HEK293 (cell line): Measurements from ENCODE around the gene C14orf119.

Source experiments
- CTCF ChIA-PET: fragments of 350-600 bp; formaldehyde crosslinking; extraction: SDS; loops from one replicate; lab custom pipeline; 2021; ENCODE audit warnings: antibody characterized with exemption; lab: Yijun Ruan, JAX
- POLR2A ChIA-PET: fragments of 300-600 bp; formaldehyde crosslinking; extraction: SDS; loops from one replicate; lab custom pipeline; 2020; ENCODE audit warnings: antibody characterized with exemption, inconsistent platforms; lab: Yijun Ruan, JAX
- H3K27ac ChIP-seq: fragments of 200-500 bp; sonication (Bioruptor generic); 2 replicates; pipeline ENCODE4 v1.5.1; 2014; ENCODE audit warnings: low read depth, low read length, control low read depth, inconsistent platforms; ENCODE audit errors: extremely low read depth
- H3K36me3 ChIP-seq, 2 experiments: fragments of 200-500 bp in 1 of 2; sonication (Bioruptor generic) in 1 of 2; 1 replicate in 1 of 2; 2 replicates in 1 of 2; pipeline ENCODE4 v1.5.1; 2014 to 2017; ENCODE audit warnings: inconsistent platforms in 2 of 2, low read length in 2 of 2; ENCODE audit not compliant: control insufficient read depth in 2 of 2, insufficient read depth in 1 of 2
- H3K4me1 ChIP-seq: fragments of 200-500 bp; sonication (Bioruptor generic); 2 replicates; pipeline ENCODE4 v1.5.1; 2014; ENCODE audit warnings: mild to moderate bottlenecking, low read length, inconsistent platforms; ENCODE audit not compliant: control insufficient read depth, insufficient read depth
- H3K4me3 ChIP-seq: 2 replicates; pipeline ENCODE4 v1.5.1; 2011; ENCODE audit warnings: low read depth, mild to moderate bottlenecking, control low read depth, low read length, moderate library complexity
- H3K9me3 ChIP-seq: fragments of 200-500 bp; sonication (Bioruptor generic); 2 replicates; pipeline ENCODE4 v1.5.1; 2014; ENCODE audit warnings: low read depth, low read length, inconsistent platforms; ENCODE audit not compliant: control insufficient read depth, insufficient read depth
- GLI4 ChIP-seq: fragments of 450-650 bp; formaldehyde crosslinking; IDR thresholded peaks from 2 replicates; pipeline ENCODE4 v1.5.1; 2016; ENCODE audit warnings: missing biosample characterization, missing genetic modification characterization
- KLF16 ChIP-seq: fragments of 450-650 bp; formaldehyde crosslinking; IDR thresholded peaks from 2 replicates; pipeline ENCODE4 v1.5.1; 2017; ENCODE audit warnings: missing biosample characterization, missing genetic modification characterization
- KLF7 ChIP-seq: fragments of 450-650 bp; formaldehyde crosslinking; IDR thresholded peaks from 2 replicates; pipeline ENCODE4 v1.5.1; 2016; ENCODE audit warnings: missing biosample characterization, missing genetic modification characterization, borderline replicate concordance
- PRDM10 ChIP-seq: fragments of 450-650 bp; formaldehyde crosslinking; IDR thresholded peaks from 2 replicates; pipeline ENCODE4 v1.5.1; 2016; ENCODE audit warnings: missing biosample characterization, missing genetic modification characterization
- SCRT1 ChIP-seq: fragments of 450-650 bp; formaldehyde crosslinking; IDR thresholded peaks from 2 replicates; pipeline ENCODE4 v1.5.1; 2016; ENCODE audit warnings: missing biosample characterization, missing genetic modification characterization, borderline replicate concordance
- SCRT2 ChIP-seq: fragments of 450-650 bp; formaldehyde crosslinking; IDR thresholded peaks from 2 replicates; pipeline ENCODE4 v1.5.1; 2016; ENCODE audit warnings: missing biosample characterization, missing genetic modification characterization
- ZNF2 ChIP-seq: fragments of 450-650 bp; formaldehyde crosslinking; IDR thresholded peaks from 2 replicates; pipeline ENCODE4 v1.5.1; 2016; ENCODE audit warnings: missing biosample characterization, missing genetic modification characterization
- ZNF324 ChIP-seq: fragments of 450-650 bp; formaldehyde crosslinking; IDR thresholded peaks from 2 replicates; pipeline ENCODE4 v1.5.1; 2016; ENCODE audit warnings: missing biosample characterization, missing genetic modification characterization
- ZNF488 ChIP-seq: fragments of 450-650 bp; formaldehyde crosslinking; IDR thresholded peaks from 2 replicates; pipeline ENCODE4 v1.5.1; 2016; ENCODE audit warnings: missing biosample characterization, missing genetic modification characterization
- ZNF510 ChIP-seq: fragments of 450-650 bp; formaldehyde crosslinking; IDR thresholded peaks from 2 replicates; pipeline ENCODE4 v1.5.1; 2018; ENCODE audit warnings: mild to moderate bottlenecking, missing genetic modification characterization, missing biosample characterization; ENCODE audit not compliant: insufficient replicate concordance
- ZNF530 ChIP-seq: fragments of 450-650 bp; formaldehyde crosslinking; IDR thresholded peaks from 2 replicates; pipeline ENCODE4 v1.5.1; 2016; ENCODE audit warnings: low read depth, missing biosample characterization, missing genetic modification characterization
- ZNF548 ChIP-seq: fragments of 450-650 bp; formaldehyde crosslinking; IDR thresholded peaks from 2 replicates; pipeline ENCODE4 v1.5.1; 2016; ENCODE audit warnings: missing biosample characterization, missing genetic modification characterization
- ZNF555 ChIP-seq: fragments of 450-650 bp; formaldehyde crosslinking; conservative IDR thresholded peaks from 2 replicates; pipeline ENCODE4 v1.5.1; 2017; ENCODE audit warnings: missing biosample characterization, mild to moderate bottlenecking, missing genetic modification characterization, inconsistent platforms
- ZNF610 ChIP-seq: fragments of 450-650 bp; formaldehyde crosslinking; IDR thresholded peaks from 2 replicates; pipeline ENCODE4 v1.5.1; 2016; ENCODE audit warnings: missing biosample characterization, missing genetic modification characterization, borderline replicate concordance
- ZNF776 ChIP-seq: fragments of 450-650 bp; formaldehyde crosslinking; IDR thresholded peaks from 2 replicates; pipeline ENCODE4 v1.5.0; 2017; ENCODE audit warnings: missing biosample characterization, missing genetic modification characterization, borderline replicate concordance

The C14orf119 gene

GRCh38 chr14:23137813-23138535 lies 42.7 kb downstream of the C14orf119 start:
- ChIA-PET CTCF (interaction anchor here (0.6 to 1.3 kb wide), 4 partner anchors 17 to 224 kb away, joined by 3 to 4 read pairs (median 4); no protein-coding TSS in a partner anchor), POLR2A (no interaction called here)
- no peaks in the 10 kb centered on the region for H3K9me3 ChIP-seq
- 0 out of 2 replicates have a peak, but pooled peaks cover 2% of the 10 kb centered on the region for H3K4me1 ChIP-seq
- TF ChIP-seq PRDM10 (tag by site-specific recombination) (0 out of 2 replicates have a peak, but pooled peaks have one; percentile 0), ZNF555 (tag by site-specific recombination) (no peak)
- TF ChIP-seq, all 188 proteins: peak for 1
- no peak overlapping the region for H3K27ac ChIP-seq
- H3K4me3 ChIP-seq = no peak overlapping the region
- H3K36me3 ChIP-seq = peaks cover 0 to 10% of the 10 kb centered on the region in 2 experiments; a peak in 2 of 3 replicates

GRCh38 chr14:23139874-23140273 lies 44.6 kb downstream of the C14orf119 start:
- 0 out of 2 replicates have a peak, but pooled peaks cover 2% of the 10 kb centered on the region for H3K4me1 ChIP-seq
- no peak overlapping the region for H3K27ac ChIP-seq
- CTCF ChIA-PET = interaction anchor here (0.7 kb wide), 1 partner anchor 47 kb away, joined by 3 read pairs; no protein-coding TSS in a partner anchor
- peaks cover 0 to 10% of the 10 kb centered on the region in 2 experiments; a peak in 1 of 3 replicates for H3K36me3 ChIP-seq
- POLR2A ChIA-PET = no interaction called here
- TF ChIP-seq ZNF610 (no peak), ZNF776 (tag by site-specific recombination) (no peak), KLF16 (no peak), ZNF530 (no peak), ZNF324 (no peak), SCRT2 (tag by site-specific recombination) (peak; percentile 75), SCRT1 (tag by site-specific recombination) (peak; percentile 58; the same call in 1 of the 2 replicates)
- H3K9me3 ChIP-seq = no peaks in the 10 kb centered on the region
- no peak overlapping the region for H3K4me3 ChIP-seq

GRCh38 chr14:23140371-23140770 lies 45.1 kb downstream of the C14orf119 start:
- no peak overlapping the region for H3K27ac ChIP-seq
- ChIA-PET CTCF (no interaction called here), POLR2A (no interaction called here)
- no peak overlapping the region for H3K4me3 ChIP-seq
- no peak for TF ChIP-seq KLF7 (tag by site-specific recombination)
- no peak for TF ChIP-seq ZNF488 (tag by site-specific recombination)
- no peak for TF ChIP-seq GLI4 (tag by site-specific recombination)
- TF ChIP-seq ZNF510 = no peak
- TF ChIP-seq ZNF2 (tag by site-specific recombination) = no peak
- no peak for TF ChIP-seq ZNF548 (tag by site-specific recombination)
- H3K36me3 ChIP-seq = peaks cover 0 to 10% of the 10 kb centered on the region in 2 experiments; a peak in 1 of 3 replicates
- H3K9me3 ChIP-seq = no peaks in the 10 kb centered on the region
- H3K4me1 ChIP-seq = 0 out of 2 replicates have a peak, but pooled peaks cover 2% of the 10 kb centered on the region
